ENCODE data around the gene FUT3.

The FUT3 gene

GRCh38 chr19:5800361-5801270, 50.6 kb downstream of the FUT3 start:
- DNase-seq (ENCODE audit: low spot score), result no peak

- no peak for DNase-seq (ENCODE audit: low spot score)
Observed at GRCh38 chr19:5799247-5800241, 51.7 kb downstream of the FUT3 start.

- no peak for DNase-seq (ENCODE audit: low spot score)
Observed at GRCh38 chr19:5798244-5798643, 53.0 kb downstream of the FUT3 start.

- no peak for DNase-seq (ENCODE audit: low spot score)
Observed at GRCh38 chr19:5795382-5795919, 55.8 kb downstream of the FUT3 start.

- DNase-seq (ENCODE audit: low spot score), result no peak
Observed at GRCh38 chr19:5793188-5793587, 58.1 kb downstream of the FUT3 start.
